GM18909 (cell line): ENCODE data around the gene GJD3.
"Not testable (repeated sequence)": the region's sequence is repeated elsewhere in the genome, so short reads cannot be mapped to it uniquely, and the experiment has no call there.

Experiments
- ATAC-seq: cut with Tn5 transposase; IDR thresholded peaks from one replicate; pipeline ENCODE4 v1.9.1; 2021; ENCODE audit warnings: mild to moderate bottlenecking; ENCODE audit not compliant: unreplicated experiment, poor library complexity

Gene GJD3

DNA sequence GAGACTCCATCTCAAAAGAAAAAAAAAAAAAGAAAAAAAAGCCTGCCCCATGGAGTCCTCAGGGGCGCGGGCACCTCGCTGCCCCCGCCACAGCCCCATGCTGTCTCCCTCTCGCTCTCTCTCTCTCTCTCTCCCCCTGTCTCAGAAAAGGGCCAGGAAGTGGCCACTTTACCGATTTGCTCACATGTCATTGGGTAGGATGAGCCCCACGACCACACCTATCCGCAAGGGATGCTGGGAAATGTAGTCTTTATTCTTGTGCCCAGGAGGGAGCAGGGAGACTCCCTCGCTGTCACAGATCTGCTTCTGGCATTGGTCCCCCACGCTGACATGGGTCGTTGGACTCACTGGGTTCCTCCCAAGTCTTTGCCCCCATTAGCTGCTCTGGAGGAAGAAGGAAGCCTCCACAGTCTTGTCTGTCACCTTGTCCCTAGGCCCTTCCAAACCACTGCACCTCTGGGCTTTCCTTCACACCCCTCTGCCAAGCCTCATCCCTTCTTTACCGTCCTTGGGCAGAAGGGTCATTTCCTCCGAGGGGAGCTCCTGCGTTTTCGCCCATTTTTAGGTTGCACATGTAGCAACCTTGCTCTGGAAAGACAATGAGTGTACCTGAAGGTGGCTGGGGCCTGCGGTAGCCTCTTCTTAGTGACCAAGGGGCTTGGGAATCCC lies 6.9 kb upstream of the GJD3 start:
- ATAC-seq, result no peak

DNA sequence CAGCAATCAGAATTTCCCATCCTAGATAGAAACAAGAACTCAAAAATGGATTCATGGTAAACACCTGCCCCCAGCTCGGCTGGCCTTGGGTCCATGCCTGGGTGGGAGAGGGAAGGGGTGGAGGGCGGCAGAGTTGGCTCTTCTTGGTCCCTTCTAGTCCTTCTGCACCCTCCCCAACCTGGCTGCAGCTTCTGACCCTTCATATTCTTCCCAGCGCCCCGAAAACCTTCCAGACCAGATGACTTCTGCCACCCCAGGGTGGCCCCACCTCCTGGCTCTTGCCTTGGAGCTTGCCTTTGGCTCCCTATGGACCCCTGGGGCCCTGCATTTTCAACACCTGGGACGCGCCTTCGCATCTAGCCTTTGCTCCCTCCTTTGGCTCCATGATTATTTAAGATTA lies 5.4 kb upstream of the GJD3 start:
- no peak for ATAC-seq

GRCh38 chr17:40367728-40368127 lies 3.2 kb upstream of the GJD3 start:
- not testable (repeated sequence) for ATAC-seq

GRCh38 chr17:40366861-40367518 lies 2.5 kb upstream of the GJD3 start:
- ATAC-seq, result no peak

DNA sequence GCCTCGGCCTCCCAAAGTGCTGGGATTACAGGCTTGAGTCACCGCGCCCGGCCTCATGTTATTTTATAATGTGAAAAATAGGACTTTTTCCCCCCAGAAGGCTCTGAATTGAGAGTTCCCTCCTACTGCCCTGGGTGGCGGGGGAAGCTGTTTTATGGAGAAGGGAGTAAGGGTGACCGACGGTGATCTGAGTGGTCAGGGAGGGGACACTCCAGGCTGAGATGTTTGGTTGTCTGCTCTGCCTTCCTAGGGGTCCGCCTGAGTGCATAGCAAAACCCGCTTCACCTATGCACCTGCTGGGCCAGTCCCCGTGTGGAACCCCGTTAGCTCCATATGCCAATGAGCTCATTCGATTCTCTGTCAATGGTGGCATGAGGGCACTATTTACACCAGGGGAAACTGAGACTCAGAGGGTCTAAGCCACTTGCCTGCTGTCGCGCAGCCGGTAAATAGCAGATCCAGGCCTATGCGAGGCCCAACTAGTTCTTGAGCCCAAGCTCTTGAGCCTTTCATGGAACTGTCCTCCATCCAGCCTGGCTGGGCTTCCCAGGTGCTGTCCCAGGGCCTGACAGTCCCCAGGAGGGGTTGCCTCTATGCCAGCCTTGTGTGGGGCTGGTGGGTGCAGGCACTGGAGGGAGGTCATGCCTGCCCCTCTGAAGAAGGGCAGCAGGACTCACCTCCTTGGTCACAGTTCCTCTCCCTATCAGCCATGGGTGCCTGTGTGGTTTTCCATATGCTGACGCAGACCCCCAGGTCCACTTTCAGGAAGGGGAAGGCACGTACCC lies 1.7 kb upstream of the GJD3 start:
- ATAC-seq, result no peak

- no peak for ATAC-seq
Measured at GRCh38 chr17:40364906-40365305, 369 bp upstream of the GJD3 start.

- ATAC-seq, result peak; percentile 17
Measured at GRCh38 chr17:40363111-40363827, 1.3 kb downstream of the GJD3 start.

- peak; percentile 62 for ATAC-seq
Measured at GRCh38 chr17:40362696-40363110, 1.8 kb downstream of the GJD3 start.

GRCh38 chr17:40361925-40362695 lies 2.4 kb downstream of the GJD3 start:
- peak; percentile 15 for ATAC-seq

DNA sequence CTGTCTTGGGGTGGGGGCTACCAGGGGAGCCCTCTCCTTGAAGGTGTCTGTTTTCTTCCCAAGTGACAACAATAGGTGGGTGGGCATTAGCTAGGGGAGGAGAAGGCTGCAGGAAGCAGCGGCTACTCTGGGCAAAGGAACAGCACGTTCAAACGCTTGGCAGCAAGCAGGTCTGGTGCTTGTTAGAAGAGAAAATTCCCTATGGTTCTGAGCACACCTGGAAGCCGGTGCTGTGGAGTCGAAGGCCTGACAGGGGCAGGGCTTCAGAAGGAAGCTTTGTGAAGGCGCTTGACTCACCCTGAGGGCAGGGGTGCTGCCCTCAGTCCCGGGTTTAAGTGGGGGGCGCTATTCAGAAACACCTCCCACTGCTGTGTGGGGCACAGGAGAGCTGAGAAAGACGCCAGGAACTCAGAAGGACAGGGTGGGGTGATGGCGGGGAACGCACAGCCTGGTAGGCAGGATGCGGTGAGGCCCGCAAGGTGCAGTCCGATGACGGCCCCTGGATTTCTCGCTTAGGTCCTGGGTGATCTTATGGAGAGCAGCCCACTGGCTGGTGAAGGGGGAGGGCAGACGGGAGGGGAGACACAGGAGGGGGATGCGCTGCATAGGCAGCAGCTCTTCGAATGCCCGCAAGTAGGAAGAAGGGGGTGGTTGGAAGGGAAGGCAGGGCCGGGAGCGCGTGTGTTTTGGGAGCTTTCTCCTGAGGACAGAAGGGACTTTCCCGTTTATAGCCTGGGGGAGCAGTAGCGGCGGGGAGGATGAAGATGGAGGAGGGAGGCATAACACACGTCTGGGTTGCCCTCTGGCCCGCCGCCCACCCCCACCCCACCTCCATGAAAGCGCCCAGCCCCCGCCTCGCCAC lies 3.2 kb downstream of the GJD3 start:
- ATAC-seq, result no peak

DNA sequence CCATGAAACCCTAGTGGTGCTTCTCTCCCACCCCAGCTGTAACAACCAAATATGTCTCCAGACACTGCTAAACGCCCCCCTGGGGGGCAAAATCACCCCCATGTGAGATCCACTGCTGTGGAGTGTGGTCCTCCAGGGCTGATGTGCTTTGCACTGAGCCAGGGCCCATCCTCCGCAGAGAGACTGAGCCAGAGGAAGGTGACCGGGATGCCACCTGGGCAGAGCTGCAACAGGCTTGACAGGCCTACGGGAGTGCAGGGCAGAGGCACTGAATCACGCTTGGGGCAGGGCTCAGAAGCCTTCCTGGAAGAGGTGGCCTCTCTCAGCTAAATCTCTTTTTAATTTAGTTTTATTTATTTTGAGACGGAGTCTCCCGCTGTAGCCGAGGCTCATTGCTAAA lies 4.4 kb downstream of the GJD3 start:
- ATAC-seq, result no peak

DNA sequence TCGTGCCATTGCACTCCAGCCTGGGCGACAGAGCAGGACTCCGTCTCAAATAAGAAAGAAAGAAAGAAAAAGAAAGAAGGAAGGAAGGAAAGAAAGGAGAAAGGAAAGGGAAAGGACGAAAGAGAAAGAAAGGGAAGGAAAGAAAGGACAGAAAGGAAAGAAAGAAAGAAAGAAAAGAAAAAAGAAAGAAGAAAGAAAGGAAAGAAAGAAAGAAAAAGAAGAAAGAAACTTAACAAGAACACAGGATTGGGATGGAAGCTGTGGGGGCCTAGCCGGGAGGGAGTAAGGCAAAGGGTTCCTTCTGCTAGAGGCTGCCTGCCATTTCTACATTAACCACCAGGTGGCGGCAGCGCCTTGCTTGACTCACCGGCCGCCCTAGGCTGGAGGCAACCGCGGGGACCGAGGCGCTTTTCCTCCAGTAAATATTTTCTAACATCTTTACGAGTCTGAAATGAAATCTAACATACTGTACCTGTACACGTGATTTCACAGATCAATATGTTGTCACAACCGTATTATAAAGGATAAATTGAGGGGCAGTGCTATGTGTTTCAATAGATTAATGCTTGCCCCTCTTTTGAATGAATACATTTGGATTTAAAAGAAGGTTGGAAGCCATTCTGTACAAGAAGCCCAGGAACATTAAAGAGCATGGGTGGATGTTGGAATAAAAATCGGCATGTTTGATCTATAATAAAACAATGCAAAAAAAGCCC lies 6.1 kb downstream of the GJD3 start:
- no peak for ATAC-seq

DNA sequence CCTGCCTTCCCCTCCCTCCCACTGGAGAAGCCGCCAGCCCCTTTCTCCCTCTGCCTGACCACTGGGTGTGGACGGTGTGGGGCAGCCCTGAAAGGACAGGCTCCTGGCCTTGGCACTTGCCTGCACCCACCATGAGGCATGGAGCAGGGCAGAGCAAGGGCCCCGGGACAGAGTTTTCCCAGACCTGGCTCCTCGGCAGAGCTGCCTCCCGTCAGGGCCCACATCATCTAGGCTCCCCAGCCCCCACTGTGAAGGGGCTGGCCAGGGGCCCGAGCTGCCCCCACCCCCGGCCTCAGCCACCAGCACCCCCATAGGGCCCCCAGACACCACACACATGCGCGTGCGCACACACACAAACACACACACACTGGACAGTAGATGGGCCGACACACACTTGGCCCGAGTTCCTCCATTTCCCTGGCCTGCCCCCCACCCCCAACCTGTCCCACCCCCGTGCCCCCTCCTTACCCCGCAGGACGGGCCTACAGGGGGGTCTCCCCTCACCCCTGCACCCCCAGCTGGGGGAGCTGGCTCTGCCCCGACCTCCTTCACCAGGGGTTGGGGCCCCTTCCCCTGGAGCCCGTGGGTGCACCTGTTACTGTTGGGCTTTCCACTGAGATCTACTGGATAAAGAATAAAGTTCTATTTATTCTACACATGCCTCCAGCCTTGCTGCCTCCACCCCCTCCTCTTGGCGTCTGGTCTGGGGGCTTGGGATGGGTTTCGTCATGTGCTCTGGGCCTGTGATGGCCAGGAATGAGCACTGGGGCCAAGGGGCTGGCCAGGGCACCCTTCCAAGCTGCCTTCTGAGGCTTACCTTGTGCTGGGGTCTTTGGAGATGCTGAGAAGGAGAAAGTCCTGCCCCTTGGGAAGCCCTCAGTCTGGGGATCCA lies 7.3 kb downstream of the GJD3 start:
- no peak for ATAC-seq

DNA sequence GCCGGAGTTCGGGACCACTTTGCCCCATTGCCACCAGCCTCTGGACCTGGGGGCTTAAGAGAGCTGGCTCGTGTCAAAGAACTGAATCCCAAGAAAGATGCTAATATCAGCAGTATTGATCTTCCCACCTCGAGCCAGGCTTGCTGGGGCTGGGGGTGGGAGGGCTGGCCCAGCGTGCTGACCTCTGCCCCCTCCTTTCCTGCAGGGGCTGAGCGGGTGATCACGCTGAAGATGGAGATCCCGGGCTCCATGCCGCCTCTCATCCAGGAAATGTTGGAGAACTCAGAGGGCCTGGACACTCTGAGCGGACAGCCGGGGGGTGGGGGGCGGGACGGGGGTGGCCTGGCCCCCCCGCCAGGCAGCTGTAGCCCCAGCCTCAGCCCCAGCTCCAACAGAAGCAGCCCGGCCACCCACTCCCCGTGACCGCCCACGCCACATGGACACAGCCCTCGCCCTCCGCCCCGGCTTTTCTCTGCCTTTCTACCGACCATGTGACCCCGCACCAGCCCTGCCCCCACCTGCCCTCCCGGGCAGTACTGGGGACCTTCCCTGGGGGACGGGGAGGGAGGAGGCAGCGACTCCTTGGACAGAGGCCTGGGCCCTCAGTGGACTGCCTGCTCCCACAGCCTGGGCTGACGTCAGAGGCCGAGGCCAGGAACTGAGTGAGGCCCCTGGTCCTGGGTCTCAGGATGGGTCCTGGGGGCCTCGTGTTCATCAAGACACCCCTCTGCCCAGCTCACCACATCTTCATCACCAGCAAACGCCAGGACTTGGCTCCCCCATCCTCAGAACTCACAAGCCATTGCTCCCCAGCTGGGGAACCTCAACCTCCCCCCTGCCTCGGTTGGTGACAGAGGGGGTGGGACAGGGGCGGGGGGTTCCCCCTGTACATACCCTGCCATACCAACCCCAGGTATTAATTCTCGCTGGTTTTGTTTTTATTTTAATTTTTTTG lies 8.5 kb downstream of the GJD3 start:
- ATAC-seq, result no peak

GRCh38 chr17:40355123-40355803 lies 9.3 kb downstream of the GJD3 start:
- ATAC-seq, result no peak
